Epithelial cell of proximal tubule (primary cell): ENCODE data around the gene GPR135. TPM values are rescaled to one million over a fixed set of nuclear protein-coding genes. Genes with fewer than 3 reads are reported as not detected.

Experiments
- DNase-seq: peaks from one replicate; pipeline ENCODE4 v3.0.0-alpha.2; 2011; ENCODE audit warnings: low read depth
- H3K4me3 ChIP-seq: 2 replicates; pipeline ENCODE4 v1.5.1; 2011; ENCODE audit warnings: low read depth, mild to moderate bottlenecking, low read length
- total RNA-seq: library from RNA; depleted of rRNA; stranded (reverse); fragments of >200 nt; gene quantifications from 2 replicates; pipeline ENCODE4 v1.2.3, GENCODE V29; 2015
- TF ChIP-seq, protein P1 (sequence below): conservative IDR thresholded peaks from 2 replicates; pipeline ENCODE4 v1.5.1; 2012; ENCODE audit warnings: low read depth, mild to moderate bottlenecking, low read length

GPR135 gene
- total RNA-seq, 1 donor from 2014 or later = 1.3 TPM

DNA sequence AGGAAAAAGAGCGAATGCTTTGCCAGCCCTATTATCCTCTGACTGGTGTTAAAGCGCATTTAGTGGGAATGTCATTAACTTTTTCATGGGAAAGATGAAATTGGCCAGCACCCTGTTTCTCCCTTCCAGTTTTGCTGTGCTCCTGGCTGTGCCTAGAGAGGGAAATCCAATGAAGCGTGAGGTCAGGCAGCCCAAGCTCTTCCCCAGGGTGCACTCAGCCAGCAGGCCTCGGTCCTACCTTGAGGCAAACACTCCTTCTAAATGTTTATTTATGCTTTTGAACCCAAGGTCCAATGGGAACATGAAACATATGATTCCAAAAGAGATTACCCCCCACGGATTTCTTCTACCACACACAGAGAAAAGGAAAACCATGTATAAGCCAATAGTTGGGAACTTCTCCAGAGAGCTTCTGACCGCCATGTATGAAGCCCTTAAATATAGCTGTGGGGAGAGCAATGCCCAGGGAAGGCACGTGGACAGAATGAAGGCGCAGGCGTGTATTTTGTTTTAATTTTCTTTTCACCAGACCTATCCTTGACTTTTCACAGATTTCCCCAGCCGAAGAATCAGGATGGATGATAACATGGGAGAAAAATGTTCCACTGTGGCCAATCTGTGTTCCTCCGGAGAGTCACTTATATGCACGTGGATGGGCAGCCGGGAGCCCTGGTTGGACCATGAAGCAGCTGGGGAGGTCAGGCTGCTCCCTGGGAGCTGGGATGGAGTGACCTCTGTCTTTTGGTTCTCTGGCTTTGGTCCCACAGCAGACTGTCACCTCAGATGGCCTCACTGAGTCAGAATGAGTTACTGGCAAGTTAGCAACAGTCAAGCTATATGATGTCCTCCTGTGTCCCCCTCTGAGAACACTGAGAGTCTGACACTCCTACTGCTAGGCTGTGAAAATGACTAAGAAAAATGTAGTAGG is 37.3 kb downstream of the GPR135 start:
- H3K4me3 ChIP-seq = no peak overlapping the region
- DNase-seq = no peak
- TF ChIP-seq, protein P1, sequence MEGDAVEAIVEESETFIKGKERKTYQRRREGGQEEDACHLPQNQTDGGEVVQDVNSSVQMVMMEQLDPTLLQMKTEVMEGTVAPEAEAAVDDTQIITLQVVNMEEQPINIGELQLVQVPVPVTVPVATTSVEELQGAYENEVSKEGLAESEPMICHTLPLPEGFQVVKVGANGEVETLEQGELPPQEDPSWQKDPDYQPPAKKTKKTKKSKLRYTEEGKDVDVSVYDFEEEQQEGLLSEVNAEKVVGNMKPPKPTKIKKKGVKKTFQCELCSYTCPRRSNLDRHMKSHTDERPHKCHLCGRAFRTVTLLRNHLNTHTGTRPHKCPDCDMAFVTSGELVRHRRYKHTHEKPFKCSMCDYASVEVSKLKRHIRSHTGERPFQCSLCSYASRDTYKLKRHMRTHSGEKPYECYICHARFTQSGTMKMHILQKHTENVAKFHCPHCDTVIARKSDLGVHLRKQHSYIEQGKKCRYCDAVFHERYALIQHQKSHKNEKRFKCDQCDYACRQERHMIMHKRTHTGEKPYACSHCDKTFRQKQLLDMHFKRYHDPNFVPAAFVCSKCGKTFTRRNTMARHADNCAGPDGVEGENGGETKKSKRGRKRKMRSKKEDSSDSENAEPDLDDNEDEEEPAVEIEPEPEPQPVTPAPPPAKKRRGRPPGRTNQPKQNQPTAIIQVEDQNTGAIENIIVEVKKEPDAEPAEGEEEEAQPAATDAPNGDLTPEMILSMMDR = no peak

DNA sequence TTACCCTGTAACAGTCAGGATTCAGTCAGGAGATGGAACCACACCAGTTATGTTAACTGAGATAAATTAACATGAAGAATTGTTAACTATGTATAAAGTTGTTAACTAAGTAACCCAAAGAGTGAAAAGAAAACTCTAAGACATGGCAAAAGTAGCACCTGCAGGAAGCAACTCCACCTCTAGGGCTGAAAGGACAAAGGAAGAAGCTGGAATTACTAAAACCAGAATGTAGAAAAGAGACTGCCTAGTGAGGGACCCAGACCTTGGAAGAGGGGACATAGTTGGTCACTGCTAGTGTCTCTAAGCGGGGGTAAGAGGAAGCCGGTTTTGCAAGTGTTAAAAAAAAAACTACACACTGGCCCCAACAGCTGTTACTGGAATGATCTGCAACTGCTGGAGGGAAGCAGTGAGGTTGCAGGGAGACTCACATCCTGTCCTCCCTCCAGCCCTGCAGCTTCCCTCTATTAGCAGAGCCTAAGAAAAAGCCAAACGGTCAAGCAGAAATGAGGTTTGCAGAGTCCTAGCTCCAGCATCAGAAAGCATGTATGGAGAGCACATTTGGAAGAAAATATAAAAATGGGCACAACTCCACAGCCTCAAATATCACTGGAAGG is 39.8 kb downstream of the GPR135 start:
- no peak overlapping the region for H3K4me3 ChIP-seq
- DNase-seq = no peak
- TF ChIP-seq, protein P1 = no peak

GRCh38 chr14:59424341-59425071 is 40.7 kb downstream of the GPR135 start:
- TF ChIP-seq, protein P1 = no peak

GRCh38 chr14:59422069-59422881 is 42.9 kb downstream of the GPR135 start:
- no peak for DNase-seq
- TF ChIP-seq, protein P1 = peak; percentile 30
- H3K4me3 ChIP-seq = no peak overlapping the region

More at GRCh38 chr14:59424341-59425071, 40.7 kb downstream of the GPR135 start:
- H3K4me3 ChIP-seq = no peak overlapping the region
- no peak for DNase-seq

DNA sequence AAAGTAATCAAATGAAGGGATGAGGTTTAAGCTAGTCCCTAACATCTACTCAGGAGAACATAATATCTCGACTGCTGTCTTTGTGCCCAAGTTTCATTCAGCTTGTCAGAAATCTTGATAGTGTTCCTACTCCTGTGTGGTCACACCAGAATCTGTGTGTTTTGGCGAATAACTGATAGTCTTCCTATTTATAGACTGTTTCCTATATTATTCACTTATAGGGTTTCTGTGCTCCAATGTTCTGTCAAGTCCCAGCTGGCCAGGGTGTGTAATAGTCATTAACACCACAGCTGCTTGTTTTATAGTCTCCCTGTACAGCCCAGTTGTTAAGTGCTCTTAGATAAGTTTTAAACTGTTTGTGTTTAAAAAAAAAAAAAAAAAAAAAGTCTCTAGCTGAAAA is 45.9 kb downstream of the GPR135 start:
- TF ChIP-seq, protein P1 = no peak
- H3K4me3 ChIP-seq = no peak overlapping the region
- DNase-seq = no peak

- TF ChIP-seq, protein P1 = no peak
- no peak for DNase-seq
- no peak overlapping the region for H3K4me3 ChIP-seq
These were observed 47.9 kb downstream of the GPR135 start for GRCh38 chr14:59417311-59417710.
